WI38 (cell line): Measurements from ENCODE around the gene TM6SF1.
A peak's percentile ranks its signal among the peaks of the same experiment; 100 is the strongest.

Experiments used
- H3K4me3 ChIP-seq: 2 replicates; pipeline ENCODE4 v1.5.1; 2011; ENCODE audit warnings: low read depth, mild to moderate bottlenecking, control low read depth, low read length
- TF ChIP-seq, protein P1 (sequence below): IDR thresholded peaks from 2 replicates; pipeline ENCODE4 v1.5.1; 2012; ENCODE audit warnings: low read depth, mild to moderate bottlenecking, control low read depth, low read length

Gene TM6SF1

DNA sequence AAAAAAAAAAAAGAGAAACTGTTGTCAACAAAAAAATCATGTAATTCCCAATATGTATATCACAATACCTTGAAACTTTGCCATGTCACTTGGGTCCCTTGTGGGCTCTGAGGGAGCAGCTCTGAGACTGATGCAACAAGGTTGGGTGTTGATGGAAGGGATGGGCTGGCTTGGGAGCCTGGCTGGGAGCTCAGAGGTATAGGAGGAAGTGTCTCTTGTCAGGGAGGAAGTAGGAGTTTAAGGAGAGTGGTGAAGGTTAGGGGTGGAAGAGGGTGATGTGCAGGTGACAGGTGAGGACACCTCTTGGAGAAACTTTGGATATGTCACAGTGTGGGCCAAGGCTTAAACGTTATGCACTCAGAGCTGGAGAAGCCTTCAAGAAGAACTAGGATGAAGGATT, 2.0 kb upstream of the TM6SF1 start:
- no peak overlapping the region for H3K4me3 ChIP-seq
- TF ChIP-seq, protein P1, sequence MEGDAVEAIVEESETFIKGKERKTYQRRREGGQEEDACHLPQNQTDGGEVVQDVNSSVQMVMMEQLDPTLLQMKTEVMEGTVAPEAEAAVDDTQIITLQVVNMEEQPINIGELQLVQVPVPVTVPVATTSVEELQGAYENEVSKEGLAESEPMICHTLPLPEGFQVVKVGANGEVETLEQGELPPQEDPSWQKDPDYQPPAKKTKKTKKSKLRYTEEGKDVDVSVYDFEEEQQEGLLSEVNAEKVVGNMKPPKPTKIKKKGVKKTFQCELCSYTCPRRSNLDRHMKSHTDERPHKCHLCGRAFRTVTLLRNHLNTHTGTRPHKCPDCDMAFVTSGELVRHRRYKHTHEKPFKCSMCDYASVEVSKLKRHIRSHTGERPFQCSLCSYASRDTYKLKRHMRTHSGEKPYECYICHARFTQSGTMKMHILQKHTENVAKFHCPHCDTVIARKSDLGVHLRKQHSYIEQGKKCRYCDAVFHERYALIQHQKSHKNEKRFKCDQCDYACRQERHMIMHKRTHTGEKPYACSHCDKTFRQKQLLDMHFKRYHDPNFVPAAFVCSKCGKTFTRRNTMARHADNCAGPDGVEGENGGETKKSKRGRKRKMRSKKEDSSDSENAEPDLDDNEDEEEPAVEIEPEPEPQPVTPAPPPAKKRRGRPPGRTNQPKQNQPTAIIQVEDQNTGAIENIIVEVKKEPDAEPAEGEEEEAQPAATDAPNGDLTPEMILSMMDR, result no peak

- H3K4me3 ChIP-seq, result peak overlapping the region; percentile 64
- TF ChIP-seq, protein P1, result no peak
Measured at GRCh38 chr15:83107841-83108181, 366 bp downstream of the TM6SF1 start.

GRCh38 chr15:83108266-83109219, 1.1 kb downstream of the TM6SF1 start:
- TF ChIP-seq, protein P1, result no peak
- H3K4me3 ChIP-seq, result peak overlapping the region; percentile 64

- no peak overlapping the region for H3K4me3 ChIP-seq
- TF ChIP-seq, protein P1, result no peak
Measured at GRCh38 chr15:83109532-83109931, 2.1 kb downstream of the TM6SF1 start.

GRCh38 chr15:83110381-83110780, 2.9 kb downstream of the TM6SF1 start:
- no peak overlapping the region for H3K4me3 ChIP-seq
- TF ChIP-seq, protein P1, result no peak

- no peak overlapping the region for H3K4me3 ChIP-seq
- TF ChIP-seq, protein P1, result no peak
Measured at GRCh38 chr15:83111149-83111548, 3.7 kb downstream of the TM6SF1 start.

DNA sequence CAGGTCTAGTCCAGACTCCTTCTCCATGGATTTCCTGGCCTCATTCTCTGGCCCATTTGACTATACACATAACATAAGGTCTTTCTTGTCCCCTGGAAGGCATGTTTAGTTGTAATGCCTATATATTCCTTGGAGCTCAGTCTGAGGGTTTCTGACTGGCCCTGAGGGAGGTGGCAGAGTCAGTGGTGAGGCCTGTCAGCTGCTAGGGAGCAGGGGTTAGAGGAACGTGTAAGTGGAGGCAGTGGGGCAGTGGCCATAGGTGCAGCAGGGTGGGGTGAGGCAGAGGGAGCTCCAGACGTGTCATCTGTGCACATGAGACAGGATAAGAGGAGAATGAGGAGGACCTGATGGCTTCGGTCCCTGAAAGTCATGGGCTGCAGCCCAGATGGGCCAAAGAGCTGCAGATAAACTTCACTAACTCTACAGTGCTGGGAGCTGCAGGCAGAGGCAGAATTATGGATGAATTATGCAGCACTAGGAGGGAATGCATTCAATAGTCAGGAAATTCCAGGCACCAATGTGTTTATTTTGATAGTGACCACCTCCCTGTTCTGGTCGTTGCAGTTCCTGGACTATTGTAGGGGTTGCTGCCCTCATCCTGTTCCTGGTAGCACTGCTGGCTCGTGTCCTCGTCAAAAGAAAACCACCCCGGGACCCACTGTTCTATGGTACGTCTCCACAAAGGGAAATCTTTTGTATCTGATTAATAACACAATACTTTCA, 4.9 kb downstream of the TM6SF1 start:
- H3K4me3 ChIP-seq, result peak overlapping the region; percentile 8
- TF ChIP-seq, protein P1, result no peak
